NCI-H2227 treated with DMSO at 0.1 percent for 48 hours (cell line): ENCODE measurements around the gene KRTAP4-8.
"Not testable (repeated sequence)": the region's sequence is repeated elsewhere in the genome, so short reads cannot be mapped to it uniquely, and the experiment has no call there.

ENCODE experiments used
- DNase-seq: peaks from one replicate; lab custom pipeline; 2025; lab: John Stamatoyannopoulos, UW

The KRTAP4-8 gene

GRCh38 chr17:41065016-41065689, 32.8 kb downstream of the KRTAP4-8 start:
- not testable (repeated sequence) for DNase-seq

GRCh38 chr17:41064301-41064700, 33.6 kb downstream of the KRTAP4-8 start:
- no peak for DNase-seq

GRCh38 chr17:41063449-41063848, 34.5 kb downstream of the KRTAP4-8 start:
- DNase-seq: no peak

- DNase-seq: no peak
These were observed 36.0 kb downstream of the KRTAP4-8 start for GRCh38 chr17:41061964-41062363.

- DNase-seq: no peak
These were observed 37.8 kb downstream of the KRTAP4-8 start, which contains the start of gene KRTAP2-3 for GRCh38 chr17:41060052-41060604. Gene KRTAP2-3, minus strand, starts transcription at chr17:41060114. Its CDS starts 64 bp downstream, at chr17:41060050.

- not testable (repeated sequence) for DNase-seq
These were observed 38.5 kb downstream of the KRTAP4-8 start for GRCh38 chr17:41059276-41060051.

GRCh38 chr17:41058741-41059140, 39.2 kb downstream of the KRTAP4-8 start:
- no peak for DNase-seq

GRCh38 chr17:41057547-41057946, 40.4 kb downstream of the KRTAP4-8 start:
- DNase-seq: no peak

- not testable (repeated sequence) for DNase-seq
These were observed 42.8 kb downstream of the KRTAP4-8 start, which contains the start of gene KRTAP2-2 for GRCh38 chr17:41055130-41055529. Gene KRTAP2-2, minus strand, starts transcription at chr17:41055230. Its CDS starts 19 bp downstream, at chr17:41055211.

- DNase-seq: not testable (repeated sequence)
These were observed 43.4 kb downstream of the KRTAP4-8 start for GRCh38 chr17:41054556-41054955.

GRCh38 chr17:41054025-41054424, 43.9 kb downstream of the KRTAP4-8 start:
- DNase-seq: no peak

GRCh38 chr17:41052566-41052965, 45.4 kb downstream of the KRTAP4-8 start:
- no peak for DNase-seq

- DNase-seq: no peak
These were observed 48.8 kb downstream of the KRTAP4-8 start for GRCh38 chr17:41049110-41049509.

GRCh38 chr17:41048441-41048840, 49.5 kb downstream of the KRTAP4-8 start:
- no peak for DNase-seq
